CD4-positive, alpha-beta T cell treated with Interleukin-17A for 1 hour (primary cell): Measurements from ENCODE around the gene PAWR.

Experiments
- DNase-seq: peaks from one replicate; pipeline ENCODE4 v3.0.0-alpha.2; 2020

The PAWR gene, protein sequence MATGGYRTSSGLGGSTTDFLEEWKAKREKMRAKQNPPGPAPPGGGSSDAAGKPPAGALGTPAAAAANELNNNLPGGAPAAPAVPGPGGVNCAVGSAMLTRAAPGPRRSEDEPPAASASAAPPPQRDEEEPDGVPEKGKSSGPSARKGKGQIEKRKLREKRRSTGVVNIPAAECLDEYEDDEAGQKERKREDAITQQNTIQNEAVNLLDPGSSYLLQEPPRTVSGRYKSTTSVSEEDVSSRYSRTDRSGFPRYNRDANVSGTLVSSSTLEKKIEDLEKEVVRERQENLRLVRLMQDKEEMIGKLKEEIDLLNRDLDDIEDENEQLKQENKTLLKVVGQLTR

DNA sequence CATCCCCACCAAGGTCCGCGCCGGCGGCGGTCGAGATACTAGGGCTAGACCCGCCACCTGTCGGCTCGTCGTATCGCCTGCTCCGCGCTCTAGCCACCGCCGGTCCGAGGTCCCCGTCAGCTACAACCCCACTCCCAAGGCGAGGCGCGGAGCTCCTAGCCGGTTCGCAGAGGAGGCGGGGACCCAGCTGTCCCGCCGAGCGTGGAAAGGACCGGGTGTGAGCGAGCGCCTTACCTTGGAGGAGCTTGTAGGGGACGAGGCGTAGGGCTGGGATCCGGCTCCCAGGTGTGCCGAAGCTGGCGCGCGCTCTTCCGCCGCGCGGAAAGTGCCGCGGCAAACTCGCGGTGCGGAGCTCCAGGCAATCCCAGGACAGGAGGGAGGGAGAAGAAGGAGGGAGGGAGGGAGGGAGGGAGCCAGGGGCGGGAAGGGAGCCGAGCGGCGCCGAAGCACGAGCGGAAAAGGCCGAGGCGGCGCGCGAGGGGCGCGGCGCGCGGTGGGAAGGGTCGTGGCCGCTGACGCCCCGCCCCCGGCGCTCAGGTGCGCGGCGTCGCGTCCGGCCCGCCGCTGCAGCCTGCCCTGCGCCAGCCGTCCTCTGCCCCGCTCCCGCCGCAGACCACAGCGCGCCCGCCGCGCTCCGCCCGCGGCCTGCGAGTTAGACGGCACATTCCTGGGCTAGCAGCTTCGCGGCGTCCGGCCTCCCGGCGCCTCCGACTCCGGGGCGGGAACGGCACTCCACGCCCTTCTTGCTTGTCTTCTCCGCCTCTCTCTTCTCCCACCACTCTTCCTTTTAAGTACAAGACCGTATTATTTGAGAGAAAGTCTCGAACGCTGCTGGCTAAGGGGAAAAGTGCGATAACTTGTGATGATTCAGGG, at the start of gene PAWR:
Gene PAWR (minus strand): TSS at position 327 of the 873 bp plus-strand sequence. CDS start 720 bp downstream, outside the sequence.
- DNase-seq, result peak; percentile 10

GRCh38 chr12:79737875-79738718, 47.3 kb upstream of the PAWR start:
- peak; percentile 38 for DNase-seq

- DNase-seq, result no peak
Observed at GRCh38 chr12:79732638-79733037, 41.9 kb upstream of the PAWR start.

DNA sequence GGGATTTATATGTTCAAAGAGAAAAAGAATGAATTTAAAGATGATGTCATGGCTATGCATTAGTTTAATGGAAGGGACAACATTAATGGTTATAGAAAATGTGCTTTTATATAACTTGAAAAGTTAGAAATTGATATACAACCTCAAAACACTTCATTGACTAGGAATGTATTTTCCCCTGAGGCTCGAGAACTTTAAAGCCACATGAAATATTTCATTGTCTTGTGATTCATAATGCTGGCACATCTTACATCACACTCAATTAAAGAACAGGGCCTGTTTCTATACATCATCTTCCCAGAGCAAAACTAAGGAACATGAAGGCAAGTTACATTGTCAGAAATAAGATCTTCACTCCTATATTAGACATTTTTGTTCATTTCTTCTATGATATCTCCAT, 35.2 kb upstream of the PAWR start:
- no peak for DNase-seq

DNA sequence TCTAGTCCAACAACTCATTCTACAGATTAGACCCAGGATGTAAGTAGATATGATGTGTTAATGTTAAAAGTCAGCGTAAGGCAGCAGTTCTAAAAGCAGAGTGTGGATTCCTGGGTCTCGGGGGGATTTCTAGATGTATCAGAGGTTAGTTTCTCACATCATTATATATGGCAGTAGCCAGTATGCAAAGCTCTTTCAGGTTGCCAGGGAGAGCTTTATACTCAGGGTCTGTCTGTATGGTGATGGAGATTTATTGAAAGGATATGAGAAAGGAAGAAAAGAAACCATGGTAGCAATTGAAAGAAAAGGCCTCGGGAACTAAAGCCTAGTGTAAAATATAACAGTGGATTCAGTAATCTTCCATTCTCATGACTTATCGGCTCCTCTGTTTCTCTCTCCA, 26.2 kb upstream of the PAWR start:
- DNase-seq, result no peak

DNA sequence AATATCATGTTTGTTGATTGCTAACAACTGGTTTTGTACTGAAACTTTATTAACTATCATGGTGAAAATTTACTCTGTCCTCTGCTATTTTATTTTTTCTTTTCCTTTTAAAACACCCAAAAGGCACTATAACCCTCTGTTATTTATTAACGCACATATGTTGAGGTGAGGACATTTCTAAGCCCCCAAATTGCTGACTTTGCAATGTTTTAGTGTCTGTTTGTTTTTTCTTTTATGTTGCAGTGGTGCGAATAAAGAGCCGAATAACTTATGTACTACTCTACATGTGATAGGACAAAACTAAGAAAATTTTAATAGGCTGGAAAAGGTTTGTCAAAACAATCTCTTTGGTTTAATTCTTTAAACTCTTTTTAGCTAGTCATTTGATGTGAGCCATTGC, 24.5 kb upstream of the PAWR start:
- DNase-seq, result no peak

DNA sequence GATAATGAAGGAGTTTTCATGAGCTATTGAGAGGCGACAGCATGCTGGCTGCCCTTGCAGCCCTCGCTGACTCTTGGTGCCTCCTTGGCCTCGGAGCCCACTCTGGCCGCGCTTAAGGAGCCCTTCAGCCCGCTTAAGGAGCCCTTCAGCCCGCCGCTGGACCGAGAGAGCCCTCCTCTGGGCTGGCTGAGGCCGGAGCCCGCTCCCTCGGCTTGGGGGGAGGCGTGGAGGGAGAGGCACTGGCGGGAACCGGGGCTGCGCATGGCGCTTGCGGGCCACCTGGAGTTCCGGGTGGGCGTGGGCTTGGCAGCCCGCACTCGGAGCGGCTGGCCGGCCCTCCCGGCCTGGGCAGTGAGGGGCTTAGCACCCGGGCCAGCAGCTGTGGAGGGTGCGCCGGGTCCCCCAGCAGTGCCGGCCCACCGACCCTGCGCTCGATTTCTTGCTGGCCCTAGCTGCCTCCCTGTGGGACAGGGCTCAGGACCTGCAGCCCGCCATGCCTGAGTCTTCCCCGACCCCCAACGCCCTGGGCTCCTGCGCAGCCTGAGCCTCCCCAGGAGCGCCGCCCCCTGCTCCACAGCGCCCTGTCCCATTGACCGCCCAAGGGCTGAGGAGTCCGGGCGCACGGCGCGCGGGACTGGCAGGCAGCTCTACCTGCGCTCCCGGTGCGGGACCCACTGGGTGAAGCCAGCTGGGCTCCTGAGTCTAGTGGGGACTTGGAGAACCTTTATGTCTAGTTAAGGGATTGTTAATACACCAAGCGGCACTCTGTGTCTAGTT, 20.1 kb upstream of the PAWR start:
- no peak for DNase-seq

DNA sequence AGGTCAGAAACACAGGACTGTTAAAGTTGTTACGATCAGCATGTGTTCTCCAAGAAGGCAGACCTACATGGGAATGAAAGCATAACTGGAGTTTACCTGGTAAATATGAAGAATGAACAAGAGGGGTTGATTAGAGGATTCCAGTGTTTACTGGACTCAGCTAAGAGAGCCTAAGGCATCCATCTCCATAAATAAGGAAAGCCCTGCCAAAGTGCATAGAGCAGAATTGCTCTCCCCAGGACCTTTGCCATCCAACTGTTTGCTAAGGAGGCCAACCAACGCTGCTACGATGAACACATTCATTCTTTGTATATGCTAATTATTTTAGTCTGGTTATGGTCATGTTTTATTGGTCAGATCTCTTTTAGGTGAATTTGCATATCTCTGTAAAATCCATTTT, 17.1 kb upstream of the PAWR start:
- DNase-seq, result no peak

- DNase-seq, result no peak
Observed at GRCh38 chr12:79706676-79707075, 15.9 kb upstream of the PAWR start.

DNA sequence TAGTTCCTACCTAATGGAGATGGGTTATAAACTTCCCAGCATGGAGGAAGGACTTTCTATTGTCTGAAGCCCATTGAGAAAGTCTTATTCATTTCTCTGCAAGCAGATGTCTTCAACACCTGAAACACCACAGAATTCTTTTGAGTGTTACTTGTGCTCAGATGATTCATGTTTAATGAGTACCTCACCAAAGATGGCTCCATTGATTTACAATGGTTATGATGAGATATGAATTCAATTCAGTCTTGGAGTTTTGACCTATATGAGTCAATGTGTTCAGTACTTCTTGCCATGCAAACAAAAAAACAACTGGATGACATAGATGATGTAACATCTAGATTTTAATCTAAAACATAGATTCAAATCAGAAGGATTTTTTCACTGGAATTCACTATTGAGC, 15.4 kb upstream of the PAWR start:
- no peak for DNase-seq

DNA sequence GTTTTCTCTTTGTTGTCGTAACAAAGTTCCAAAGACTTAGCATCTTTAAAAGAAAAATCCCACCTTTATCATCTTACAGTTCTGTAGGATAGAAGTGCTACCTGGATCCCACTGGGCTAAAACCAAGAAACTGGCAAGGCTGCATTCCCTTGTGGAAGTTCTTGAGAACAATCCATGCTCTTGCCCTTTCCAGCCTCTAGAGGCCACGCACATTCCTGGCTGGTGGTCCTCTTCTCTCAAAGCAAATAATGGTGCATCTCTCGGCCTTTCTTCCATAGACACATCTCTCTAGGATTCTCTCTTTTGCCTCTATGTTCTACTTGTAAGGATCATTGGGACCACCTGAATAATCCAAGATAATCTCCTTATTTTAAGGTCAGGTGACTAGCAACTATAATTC, 8.2 kb upstream of the PAWR start:
- DNase-seq, result no peak

DNA sequence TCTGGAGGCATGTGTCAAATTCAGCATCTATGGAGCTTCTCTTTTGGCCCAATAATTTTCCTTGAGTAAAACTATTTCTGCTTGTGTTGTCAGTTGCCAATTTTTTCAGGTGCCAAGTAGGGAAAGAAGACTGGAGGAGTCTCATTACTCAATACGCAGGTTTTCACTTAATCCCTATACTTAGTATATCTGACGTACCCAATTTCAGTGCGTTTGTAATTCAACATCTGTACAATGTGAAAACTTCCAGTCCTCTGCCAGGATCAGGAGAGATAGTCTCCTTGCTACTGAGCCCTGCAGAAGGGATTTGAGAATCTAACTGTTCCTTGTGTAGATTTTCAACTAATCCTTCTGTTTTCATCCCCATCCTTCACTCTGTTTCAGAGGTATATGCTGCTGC, 5.7 kb upstream of the PAWR start:
- DNase-seq, result no peak

GRCh38 chr12:79692860-79693577, 2.3 kb upstream of the PAWR start:
- no peak for DNase-seq

- DNase-seq, result no peak
Observed at GRCh38 chr12:79691511-79692248, 916 bp upstream of the PAWR start.

DNA sequence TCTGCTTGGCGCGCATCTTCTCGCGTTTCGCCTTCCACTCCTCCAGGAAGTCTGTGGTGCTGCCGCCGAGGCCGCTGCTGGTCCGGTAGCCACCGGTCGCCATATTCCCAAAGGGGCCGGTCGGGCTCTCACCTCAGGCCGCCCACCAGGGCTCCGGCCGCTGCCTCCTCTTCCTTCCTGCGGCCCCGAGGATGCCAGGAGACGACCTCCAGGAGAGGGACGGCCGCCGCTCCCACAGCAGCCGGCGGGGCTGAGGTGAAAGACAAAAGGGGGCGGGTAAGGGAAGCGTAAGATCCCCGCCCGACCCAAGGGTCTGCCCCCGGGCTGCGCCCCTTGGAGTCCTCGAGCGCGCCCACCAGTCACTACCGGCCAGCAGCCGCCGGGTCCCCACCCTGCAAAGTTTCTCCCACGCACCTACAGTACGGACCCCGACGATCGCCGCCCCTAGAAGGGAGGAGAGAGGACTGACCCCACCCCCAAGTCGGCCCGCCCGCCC, 574 bp downstream of the PAWR start:
- no peak for DNase-seq

DNA sequence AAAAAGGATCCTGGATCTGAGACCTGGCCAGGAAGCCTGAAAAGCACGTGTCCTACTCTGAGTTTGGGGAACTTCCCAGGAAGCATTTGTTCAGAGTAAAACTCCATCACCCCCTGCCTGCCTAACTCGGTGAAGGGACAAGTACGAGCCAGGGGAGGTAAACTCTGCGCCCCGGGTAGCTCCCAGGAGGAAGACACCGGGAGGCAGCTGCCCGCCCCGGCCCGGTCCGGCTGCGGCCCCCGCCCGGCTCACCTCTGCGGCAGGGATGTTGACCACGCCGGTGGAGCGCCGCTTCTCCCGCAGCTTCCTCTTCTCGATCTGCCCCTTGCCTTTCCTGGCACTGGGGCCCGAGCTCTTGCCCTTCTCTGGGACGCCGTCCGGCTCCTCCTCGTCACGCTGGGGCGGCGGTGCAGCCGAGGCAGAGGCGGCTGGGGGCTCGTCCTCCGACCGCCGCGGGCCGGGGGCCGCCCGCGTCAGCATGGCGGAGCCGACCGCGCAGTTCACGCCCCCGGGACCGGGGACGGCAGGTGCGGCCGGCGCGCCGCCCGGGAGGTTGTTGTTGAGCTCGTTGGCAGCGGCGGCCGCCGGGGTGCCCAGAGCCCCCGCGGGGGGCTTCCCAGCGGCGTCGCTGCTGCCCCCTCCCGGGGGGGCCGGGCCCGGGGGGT, 1.2 kb downstream of the PAWR start:
- DNase-seq, result no peak

DNA sequence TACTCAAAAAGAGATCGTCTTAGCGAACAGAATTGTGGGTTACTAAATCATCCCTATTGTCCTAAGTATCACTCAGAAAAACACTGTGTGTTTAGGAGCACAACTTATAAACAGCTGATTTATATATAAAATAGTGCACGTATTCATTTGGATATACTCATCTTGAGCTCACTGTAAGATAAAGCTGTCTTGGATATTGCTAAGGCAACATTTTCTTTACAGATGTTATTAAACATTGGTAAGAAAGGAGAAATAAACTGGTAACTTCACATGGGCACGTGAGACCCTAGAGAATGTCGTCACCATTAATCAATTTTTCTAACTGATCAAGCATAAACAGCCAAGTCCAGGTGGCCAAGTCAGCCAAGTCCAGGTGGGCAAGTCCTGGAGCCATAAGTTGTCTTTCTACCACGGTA, 1.7 kb downstream of the PAWR start:
- DNase-seq, result no peak

GRCh38 chr12:79688376-79689060, 2.2 kb downstream of the PAWR start:
- DNase-seq, result no peak

- DNase-seq, result no peak
Observed at GRCh38 chr12:79687711-79688260, 3.0 kb downstream of the PAWR start.
